ENCODE data around the gene SLC8A1.

The SLC8A1 gene

DNA sequence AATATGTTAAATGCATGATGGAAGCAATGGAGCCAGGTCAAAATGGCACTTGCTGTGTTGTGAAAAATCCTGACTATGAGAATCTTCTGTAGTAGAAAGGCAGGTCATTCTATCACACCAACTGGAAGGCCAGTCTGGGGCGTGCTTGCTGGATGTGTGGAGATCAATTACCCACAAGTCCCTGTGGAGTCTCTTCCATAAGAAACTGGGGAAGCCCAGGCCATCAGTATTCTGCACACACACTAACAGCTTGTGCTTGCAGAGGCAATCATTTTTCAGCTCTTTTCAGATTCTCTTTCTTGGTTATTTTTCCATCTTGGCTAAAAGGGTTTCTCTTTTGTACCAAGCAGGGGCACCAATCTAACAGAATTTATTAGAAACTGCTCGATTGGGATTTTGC, 190.8 kb downstream of the SLC8A1 start:
- no peak for DNase-seq

DNA sequence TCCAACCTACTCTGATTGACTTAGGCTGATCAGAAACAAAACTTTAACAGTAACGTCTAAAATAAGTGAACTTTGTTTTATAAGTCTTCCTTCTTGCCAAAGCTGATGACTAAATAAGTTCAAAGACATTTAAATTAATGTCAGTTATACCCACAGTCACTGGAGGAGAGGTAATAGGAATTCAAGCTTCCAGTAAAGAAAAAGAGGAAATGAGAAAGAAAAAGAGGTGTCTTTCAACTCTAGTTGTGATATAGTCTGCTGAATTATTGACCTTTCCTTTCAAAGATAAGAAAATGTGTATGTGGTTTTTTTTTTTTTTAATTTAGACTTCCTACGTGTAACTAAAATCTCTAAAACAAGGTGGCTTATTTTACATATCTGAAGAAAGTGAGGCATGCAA, 191.5 kb downstream of the SLC8A1 start:
- DNase-seq = no peak

DNA sequence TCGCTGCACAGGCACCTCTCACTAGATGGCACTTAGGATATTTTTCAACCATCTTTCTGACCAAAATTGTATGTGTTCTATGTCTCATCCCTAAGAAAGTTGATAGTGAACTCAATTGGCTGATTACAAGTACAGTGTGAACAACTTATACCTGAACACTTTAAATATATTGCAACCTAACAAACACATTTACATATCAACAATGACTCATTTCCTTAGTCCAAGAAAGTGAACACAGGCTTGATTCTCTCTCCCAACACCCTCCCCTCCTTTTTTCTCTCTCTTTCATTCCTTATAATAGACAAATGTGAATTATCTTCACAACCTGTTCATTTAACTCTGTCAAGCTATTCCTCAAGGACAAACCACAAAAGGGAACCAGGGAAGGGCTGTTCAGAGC, 192.0 kb downstream of the SLC8A1 start:
- DNase-seq = no peak

DNA sequence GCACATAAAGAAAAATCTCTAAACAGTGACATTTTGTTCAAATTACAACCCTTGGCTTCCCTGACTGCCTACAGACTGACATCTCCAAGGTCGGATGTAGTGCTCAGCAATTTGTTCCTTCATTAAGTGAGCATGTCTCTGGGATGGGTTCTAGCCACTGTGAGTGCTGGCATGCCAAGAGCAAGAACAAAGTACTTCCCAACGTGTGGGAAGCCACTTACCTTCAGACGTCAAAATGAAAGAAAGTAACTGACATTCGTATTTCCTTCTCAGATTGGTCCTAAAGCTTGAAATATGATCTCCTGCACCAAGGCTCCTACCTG, 193.8 kb downstream of the SLC8A1 start:
- no peak for DNase-seq

DNA sequence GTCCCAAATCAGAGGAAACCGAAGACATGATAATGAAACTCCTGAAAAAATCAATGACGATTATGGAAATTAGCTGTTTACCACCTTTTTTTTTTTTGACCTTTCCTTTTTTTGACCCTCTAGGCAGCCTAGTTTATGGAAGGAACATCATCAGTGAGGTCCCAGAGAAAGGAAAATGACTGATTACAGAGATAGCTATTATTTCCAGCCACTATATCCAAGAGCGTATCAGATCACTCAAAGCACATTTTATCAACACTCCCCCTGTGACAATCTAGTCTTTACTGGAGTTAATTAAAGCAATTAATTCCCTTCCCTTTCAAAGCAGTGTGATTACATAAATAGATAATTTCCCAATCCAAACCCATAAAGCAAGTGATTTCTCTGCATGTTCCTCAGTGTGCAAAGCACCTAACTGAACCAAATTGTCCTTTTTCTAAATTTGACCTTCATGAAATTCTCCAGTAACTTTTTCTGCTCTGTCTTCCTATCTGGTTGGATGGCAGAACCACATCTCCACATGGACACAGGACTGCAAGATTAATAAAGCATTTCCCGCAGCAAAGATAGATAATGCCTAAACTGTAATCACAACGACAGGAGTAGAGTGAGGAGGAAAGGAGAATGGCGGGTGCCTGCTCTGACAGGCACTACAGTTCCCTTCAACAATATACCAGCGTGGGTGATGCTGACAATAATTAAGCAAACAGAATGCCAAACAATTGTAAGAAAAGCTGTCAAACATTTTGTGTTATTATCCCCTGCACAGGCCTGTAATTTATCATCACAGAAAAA, 194.4 kb downstream of the SLC8A1 start:
- DNase-seq = no peak

DNA sequence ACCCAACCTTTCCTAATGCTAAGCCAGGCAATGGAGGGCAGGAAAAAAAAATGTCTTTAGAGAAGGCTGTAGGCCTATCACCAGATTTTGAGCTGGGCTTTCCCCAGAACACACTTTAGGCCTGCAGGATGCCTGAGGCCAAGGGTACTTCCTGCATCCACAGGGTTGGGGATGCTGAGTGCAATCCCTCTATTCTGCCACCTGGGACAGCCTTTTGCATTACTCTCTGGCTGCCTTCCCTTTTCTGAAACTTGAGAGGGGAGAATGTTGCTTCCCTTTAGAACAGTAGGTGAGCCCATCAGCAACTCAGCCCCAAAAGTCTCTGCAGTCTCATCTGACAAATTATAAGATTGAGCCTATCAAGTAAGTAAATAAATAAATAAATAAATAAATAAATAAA, 195.2 kb downstream of the SLC8A1 start:
- no peak for DNase-seq

DNA sequence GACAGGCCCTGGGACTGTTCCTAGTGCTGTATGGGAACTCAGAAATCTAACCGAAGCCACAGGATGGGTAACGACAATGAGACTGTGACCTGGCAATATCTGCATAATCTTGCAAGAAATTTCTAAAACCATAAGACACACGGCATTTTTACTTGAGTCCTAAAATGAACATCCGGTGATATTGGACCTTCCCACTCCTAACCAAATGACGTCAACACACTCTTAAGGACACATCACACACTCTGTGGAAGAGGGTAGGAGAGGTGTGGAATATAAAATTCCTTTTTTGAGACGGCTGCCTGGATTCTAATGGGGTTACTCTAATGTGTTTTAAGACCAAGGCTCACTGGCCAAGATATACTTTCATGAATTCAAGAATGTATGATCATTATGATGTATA, 195.9 kb downstream of the SLC8A1 start:
- no peak for DNase-seq

DNA sequence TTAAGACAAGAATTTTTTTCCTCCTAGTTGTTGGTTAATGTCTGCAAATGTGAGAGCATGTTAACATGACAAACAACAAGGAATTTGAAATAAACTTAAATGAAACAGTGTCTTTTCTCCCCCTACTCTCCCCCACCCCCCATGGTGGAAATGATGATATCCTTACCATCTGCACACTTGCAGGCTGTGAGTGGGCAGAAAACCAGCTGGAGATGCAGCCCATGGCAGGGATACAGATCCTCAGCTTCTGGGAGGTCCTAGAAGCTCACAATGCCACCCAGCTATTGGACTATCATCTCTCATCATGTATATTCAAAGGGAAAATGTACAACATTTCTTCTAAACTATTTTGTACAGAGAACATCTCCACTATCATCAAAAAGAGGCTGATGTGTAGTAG, 196.8 kb downstream of the SLC8A1 start:
- no peak for DNase-seq

DNA sequence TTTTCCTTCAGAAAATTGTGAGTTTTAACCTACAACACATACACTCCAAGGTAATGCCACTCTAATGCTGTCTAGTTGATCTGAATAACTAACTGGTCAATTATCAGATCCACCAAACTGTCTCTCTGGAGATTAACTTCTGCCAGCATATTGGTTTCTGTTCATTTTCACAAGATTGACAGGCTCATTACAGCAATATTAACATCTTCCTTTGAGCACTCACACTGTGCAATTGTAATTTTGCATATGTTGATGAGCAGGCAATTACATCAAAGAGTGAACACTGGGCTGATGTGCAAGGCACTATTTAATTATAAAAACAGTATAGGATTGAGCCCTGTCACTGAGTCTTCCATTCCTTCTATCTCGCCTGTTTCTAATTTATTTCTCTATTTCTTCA, 197.3 kb downstream of the SLC8A1 start:
- no peak for DNase-seq

DNA sequence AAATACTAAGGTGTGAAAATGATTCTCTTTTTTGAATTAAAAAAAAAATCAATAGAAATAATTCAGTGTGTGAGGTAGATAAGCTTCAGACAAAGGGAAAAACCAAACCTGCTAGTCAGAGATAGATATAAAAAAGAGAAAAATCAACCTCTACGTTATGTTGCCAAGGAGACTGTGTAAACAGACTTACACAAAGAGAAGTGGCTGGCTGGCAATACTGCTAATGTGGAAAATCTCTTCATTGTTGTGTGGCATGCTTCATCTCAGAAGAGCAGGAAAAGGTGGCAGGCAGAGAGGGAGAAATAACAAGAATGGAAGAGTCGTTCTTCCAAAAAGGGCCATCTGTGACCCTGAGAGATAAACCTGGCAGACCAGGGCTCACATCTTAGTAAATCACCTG, 200.8 kb downstream of the SLC8A1 start:
- no peak for DNase-seq

DNA sequence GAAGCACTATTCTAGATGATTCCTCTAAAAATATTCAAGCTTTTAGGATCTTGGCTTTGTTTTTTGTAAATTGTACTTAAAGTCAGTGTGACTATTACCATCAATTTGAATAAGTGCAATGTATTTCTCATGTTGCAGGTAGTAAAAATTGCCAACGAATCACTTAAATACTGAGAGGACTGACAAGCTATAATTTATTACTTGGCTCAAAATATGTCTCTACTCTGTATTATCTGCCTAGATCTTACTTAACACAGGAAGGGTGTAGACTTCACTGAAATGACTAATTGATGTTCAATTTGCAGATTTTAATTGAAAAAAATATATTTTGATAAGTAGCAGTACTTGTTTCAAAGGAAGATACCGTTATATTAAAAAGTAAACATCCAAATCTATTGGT, 202.3 kb downstream of the SLC8A1 start:
- DNase-seq = no peak

DNA sequence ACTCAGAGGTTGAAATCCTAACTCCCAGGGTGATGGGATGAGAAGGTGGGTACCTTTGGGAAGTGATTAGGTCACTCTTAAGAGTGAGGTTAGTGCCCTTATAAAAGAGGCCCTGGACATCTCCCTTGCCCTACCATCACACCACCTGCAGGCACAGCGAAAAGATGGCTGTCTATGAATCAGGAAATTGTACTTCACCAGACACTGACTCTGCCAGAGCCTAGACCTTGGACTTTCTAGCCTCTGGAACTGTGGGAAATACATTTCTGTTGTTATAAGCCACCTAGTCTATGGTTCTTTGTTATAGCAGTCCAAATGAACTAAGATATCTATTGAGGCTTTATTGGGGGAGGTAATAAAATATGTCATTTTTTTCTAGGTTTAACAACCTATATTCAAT, 203.6 kb downstream of the SLC8A1 start:
- DNase-seq = no peak

DNA sequence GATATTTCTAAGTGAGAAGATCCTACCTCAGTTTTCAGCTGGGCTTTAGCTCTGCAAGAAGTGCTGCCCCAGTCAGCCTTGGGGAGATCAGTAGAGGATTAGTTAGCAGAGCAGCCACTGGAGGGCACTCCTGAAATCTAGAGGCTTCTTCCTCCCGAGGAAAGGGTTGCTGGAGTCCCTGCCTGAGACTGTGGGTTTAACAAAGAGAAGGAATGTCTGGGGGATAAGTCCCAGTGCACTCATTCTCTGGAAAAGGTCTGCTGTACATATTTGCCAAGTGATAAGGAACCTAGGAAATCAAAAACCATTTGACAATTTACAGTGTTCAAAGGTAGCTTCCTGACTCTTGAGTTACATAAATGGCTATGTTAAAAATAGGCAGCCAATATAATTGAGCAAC, 207.2 kb downstream of the SLC8A1 start:
- peak in 1 of 2 experiments; percentile 0 for DNase-seq

DNA sequence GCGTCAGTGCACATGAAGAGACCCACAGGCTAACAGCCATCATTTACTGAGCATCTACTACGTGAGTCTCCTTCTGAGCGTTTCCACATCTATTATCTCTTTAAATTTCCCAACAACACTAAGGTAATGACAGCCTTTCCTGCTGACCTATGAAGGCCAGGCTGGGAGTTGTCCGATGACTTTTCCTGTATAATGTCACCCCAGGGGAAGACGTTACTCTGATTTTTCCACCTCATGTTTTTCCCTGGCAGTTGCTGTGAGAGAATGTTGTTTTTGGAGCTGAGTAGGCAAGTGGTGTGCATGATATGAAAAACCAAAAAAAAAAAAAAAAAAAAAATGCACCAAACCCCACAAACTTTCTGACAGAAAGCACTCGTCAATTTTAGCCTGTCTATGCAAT, 207.6 kb downstream of the SLC8A1 start:
- no peak for DNase-seq

DNA sequence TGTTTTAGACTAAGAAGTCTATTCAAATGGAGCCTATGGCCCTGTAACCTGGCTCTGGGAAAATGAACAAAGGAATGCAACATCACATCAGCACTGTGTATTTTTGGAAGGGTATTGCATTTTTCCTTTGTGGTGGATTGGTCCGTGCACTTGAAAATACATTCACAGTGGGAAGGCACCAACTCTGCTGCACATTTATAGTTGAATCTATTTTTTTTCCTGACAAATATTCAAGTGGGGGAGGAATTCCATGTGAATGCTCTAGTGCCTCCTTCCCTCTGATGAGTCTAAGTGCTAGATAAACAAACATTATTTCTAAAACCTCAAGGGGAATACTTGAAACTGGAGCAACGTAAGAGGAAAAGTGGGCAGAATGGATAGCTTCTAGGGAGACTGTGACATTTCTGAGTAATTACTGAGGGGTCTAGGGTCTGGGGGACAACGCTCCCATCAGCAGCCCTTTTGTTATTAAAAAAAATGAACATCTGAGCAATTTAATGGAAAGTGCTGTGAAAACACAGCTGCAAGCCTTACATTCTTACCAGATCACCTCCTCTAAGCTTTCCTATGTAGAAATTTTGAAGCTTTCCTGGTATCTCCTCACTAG, 208.2 kb downstream of the SLC8A1 start:
- DNase-seq = no peak

DNA sequence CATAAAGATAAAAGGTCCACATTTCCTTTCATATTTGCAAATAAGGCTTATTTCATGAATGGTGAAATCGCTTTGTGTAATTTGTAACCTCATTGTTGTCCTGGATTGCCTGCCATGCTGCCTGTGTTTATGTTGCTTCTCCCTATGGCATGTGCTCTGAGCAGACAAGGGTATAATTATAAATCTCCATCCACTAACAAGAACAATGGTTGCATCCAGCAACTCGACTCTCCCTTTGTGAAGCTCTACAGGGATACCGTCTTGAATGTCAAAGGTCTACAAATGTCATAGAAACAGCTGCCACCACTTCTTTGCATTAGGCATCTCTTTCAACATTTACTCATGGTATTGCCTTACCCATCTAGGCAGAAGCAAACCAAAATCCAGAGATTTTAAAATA, 209.6 kb downstream of the SLC8A1 start:
- no peak for DNase-seq

DNA sequence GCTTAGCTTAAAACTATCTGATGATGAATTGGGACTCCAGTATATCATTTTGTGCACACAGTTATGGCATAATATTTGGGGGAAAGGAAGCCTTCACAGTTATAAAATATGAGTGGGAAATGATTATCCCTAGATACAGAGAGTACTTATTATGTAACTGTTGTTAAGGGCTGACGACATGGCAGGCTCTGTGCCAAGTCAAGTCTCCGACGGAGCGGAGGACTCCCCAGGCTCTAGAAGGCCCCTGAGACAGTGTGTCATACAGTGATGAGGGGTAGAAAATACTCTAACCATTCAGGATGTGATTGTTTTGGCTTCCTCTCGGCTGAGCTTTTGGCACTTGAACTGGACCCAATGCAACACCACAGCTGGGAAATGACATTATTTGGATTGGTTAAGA, 211.8 kb downstream of the SLC8A1 start:
- no peak for DNase-seq

DNA sequence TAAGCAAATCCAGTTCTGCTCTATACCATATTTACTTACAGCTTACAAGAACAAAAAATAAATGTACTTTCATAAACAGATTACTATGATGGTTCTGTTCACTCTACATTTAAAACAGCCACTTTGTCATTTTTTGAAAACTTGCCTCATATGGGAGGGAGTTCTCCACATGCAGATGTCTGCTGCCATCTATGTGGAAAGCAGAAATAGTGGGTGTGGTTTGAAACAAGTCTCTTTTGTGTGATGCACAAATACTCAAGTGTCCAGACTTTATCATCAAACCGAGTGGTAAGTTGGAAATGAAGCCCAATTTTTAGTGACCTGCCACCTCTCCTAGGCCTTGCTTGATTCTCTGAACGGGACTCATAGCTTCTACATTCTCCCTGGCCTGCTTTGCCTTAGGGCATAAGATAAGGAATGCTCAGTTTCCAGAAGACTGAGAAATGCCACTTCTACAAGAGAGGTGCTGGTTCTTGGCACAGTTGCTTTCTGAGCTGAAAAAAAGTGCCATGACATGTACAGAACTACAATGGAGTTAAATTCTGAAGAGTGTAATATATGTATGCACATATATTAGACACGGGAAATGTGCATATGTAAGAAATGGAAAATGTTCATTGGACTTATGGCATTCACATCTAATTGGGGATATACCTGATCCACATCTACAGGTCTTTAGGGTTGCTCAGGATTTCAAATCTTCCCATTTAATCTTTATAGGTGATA, 221.0 kb downstream of the SLC8A1 start:
- DNase-seq = no peak

DNA sequence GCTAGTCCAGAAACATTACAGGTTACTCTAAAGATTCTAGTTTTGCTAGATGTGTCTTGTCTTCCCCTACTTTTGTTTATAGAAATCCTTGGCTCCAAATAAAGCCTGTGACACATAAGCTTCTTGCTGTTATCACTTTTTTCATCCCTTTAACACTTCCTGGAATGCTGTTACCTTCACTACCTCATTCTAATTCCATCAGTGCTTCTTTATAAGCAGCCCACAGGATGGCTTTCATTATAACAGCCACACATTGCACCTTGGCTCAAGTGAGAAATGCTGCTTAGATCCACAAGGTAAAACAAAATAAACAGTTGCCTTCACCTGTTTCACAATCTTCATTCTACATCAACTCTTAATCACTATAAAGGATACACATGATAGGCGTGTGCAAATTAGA, 221.7 kb downstream of the SLC8A1 start:
- no peak for DNase-seq

DNA sequence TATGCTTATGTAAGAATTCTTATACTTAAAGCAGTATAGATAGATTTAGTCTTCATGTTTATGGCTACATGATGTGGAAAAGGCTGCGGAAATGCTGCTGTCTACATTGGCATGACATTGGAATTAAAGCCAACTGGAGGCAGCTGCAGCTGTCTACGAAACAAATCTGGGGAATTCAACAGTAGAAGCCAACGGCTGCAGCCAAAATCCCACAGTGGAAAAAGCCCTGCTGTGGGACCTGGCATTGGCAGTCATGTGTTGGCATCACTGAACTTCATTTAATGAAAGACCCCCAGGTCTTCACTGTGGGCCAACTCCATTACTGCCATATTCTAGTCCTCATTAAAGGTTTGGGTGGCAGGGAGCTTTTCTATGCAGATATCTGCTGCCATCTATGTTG, 223.6 kb downstream of the SLC8A1 start:
- no peak for DNase-seq

DNA sequence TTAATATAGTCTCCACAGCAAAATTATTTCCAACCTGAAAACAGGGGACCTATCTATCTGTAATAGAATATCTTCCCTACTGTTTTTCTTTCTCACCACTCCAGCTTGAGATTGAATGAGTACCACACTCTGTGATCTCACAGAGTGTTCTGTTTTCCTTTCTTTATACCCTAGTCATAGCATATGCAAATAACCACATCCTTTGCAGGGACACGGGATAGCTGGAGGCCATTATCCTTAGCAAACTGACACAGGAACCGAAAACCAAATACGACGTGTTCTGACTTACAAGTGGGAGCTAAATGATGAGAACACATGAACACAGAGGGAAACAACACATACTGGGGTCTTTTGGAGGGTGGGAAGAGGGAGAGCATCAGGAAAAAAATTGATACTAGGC, 224.7 kb downstream of the SLC8A1 start:
- no peak for DNase-seq

DNA sequence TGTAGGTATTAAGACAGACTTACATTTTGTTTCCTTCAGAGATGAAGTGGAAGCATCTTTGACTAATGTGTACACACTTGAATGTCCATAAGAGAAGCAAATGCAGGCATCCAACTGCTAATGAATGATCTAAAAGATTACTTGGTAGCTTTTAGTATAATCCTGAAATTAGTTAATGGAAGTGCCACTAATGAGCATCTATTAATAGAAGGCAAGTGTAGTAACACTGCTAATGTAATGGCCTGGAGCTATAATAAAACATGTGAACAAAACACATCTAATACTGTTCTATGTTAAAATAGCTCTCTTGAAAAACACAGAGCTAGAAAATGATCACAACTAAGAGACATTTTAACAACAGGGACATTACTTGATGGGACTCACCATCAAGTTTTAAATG, 225.3 kb downstream of the SLC8A1 start:
- DNase-seq = no peak

DNA sequence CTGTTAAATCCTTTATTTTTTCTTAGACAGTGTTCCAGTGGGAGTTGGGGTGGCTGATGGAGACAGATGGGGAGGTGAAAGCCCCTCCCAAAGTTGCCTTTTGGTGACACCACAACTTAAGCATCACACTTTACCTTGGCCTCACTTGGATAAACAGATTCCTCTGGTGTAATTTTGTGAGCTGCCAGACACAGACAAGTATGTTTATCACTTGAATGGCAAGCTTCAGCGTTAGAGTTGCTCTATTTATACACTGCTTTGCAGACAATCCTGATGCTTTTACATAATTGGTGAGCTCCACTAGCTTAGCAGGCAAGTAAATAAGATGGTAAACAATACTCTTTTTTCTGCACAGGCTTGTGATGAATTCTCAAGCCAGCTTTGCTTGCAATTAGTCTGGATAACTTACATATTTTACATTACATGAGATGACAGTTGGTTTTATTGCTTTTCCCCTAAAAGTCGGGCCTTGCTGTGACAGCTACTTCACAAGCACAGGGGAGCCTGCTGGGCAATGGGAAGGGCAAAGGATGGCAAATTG, 226.2 kb downstream of the SLC8A1 start:
- DNase-seq = no peak

DNA sequence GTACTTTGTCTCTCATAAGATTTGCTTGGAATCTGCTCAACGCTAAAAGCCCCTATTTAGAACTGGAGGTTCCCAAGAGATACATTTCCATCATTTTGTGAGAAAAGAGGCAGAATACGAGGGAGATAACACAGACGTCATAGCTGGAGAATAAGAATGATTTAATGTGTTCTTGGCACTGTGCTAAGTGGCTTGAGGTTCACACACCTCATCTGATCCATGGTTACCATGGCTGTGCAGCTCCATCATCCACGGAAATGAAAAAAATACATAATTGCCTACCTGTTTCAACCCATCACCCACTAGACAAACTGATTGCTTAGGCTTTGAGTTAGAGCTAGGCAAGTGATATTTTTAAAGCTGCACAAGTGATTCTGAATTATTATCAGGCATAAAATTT, 227.6 kb downstream of the SLC8A1 start:
- DNase-seq = no peak

All from stimulated activated CD4-positive, alpha-beta T cell treated with anti-CD3 and anti-CD28 coated beads, Interleukin-4, amount 100 ng/mL, for 4 hours (primary cell).